Liver (tissue), 3 donors: Measurements from ENCODE around the gene PRTFDC1.

Experiments used
- ATF3 ChIP-seq: IDR thresholded peaks from 2 replicates; pipeline ENCODE4 v1.6.1; 2016; ENCODE audit warnings: antibody characterized with exemption
- CTCF ChIP-seq: fragments of 150-350 bp; IDR thresholded peaks from 2 replicates; pipeline ENCODE4 v1.5.1; 2017; ENCODE audit warnings: improper control_type of control experiment, low read depth, low read length; ENCODE audit not compliant: missing input control
- FOXA1 ChIP-seq: IDR thresholded peaks from 2 replicates; pipeline ENCODE4 v1.6.1; 2016; ENCODE audit warnings: antibody characterized with exemption
- GABPA ChIP-seq, 2 donors: IDR thresholded peaks in 1 of 2; conservative IDR thresholded peaks in 1 of 2; 2 replicates each; pipeline ENCODE4 v1.6.1; 2016; ENCODE audit warnings: antibody characterized with exemption in 2 of 2, mild to moderate bottlenecking in 1 of 2, moderate library complexity in 1 of 2
- JUND ChIP-seq, 2 donors: IDR thresholded peaks; 2 replicates each; pipeline ENCODE4 v1.6.1; 2016; ENCODE audit warnings: antibody characterized with exemption in 2 of 2
- MAX ChIP-seq: IDR thresholded peaks from 2 replicates; pipeline ENCODE4 v1.6.1; 2016; ENCODE audit warnings: antibody characterized with exemption
- RAD21 ChIP-seq, 2 donors: IDR thresholded peaks; 2 replicates each; pipeline ENCODE4 v1.6.1; 2016; ENCODE audit warnings: antibody characterized with exemption in 2 of 2, mild to moderate bottlenecking in 2 of 2
- REST ChIP-seq: IDR thresholded peaks from 2 replicates; pipeline ENCODE4 v1.6.1; 2016; ENCODE audit warnings: antibody characterized with exemption, mild to moderate bottlenecking
- RXRA ChIP-seq, 2 donors: IDR thresholded peaks; 2 replicates each; pipeline ENCODE4 v1.6.1; 2017 to 2018; ENCODE audit warnings: antibody characterized with exemption in 2 of 2, mild to moderate bottlenecking in 1 of 2
- donor health status: healthy.
- donor health status: healthy.

DNA sequence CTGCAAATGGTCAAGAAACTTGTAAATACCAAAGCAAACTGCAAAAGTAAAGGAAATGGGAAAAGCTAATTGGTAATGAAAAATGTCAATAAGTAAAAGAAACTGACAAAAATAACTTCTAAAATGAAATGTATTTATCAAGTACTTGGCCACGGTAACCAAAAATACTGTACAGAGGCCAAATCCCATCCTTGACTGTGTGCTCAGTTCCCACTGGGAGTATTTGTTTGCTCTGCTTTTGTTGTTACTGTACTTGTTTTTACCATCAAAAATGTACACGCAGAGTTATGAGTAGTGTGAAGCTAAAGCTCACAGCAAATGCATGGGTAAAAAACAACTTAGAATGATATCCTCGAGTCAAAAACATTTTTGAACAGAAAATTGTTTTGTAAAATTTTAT lies 32.5 kb upstream of the PRTFDC1 start:
- TF ChIP-seq CTCF, result no peak
- no peak for TF ChIP-seq ATF3
- TF ChIP-seq MAX, result no peak
- no peak for TF ChIP-seq RAD21 (IDR thresholded peaks at IDR 0.05)
- no peak for TF ChIP-seq FOXA1
- no peak for TF ChIP-seq REST
- no peak for TF ChIP-seq GABPA (IDR thresholded peaks at IDR 0.05 in 1 of 2, conservative IDR thresholded peaks at IDR 0.05 in 1 of 2)
- no peak for TF ChIP-seq JUND (IDR thresholded peaks at IDR 0.05)
- no peak for TF ChIP-seq RXRA (IDR thresholded peaks at IDR 0.05)
